Panc1 (cell line): ENCODE data around the gene SUPT5H. TPM values are rescaled to one million over a fixed set of nuclear protein-coding genes. Genes with fewer than 3 reads are reported as not detected.

Experiments used
- ATAC-seq: fragments of 200-7000 bp; cut with Tn5 transposase; 2 replicates; pipeline ENCODE4 v1.9.1; 2020; ENCODE audit warnings: mild to moderate bottlenecking, moderate library complexity
- BruUV-seq: library from RNA; stranded (reverse); fragments of 400-500 nt; replicated peaks from 2 replicates; lab custom pipeline; 2021; lab: Mats Ljungman, UMichigan
- CTCF ChIA-PET: fragments of 300-600 bp; sonication (Branson Sonifier 250); formaldehyde crosslinking; loops from one replicate; lab custom pipeline; 2022; ENCODE audit warnings: antibody characterized with exemption; lab: Charles Lee
- POLR2A ChIA-PET: fragments of 300-600 bp; sonication (Branson Sonifier 250); formaldehyde crosslinking; loops from one replicate; lab custom pipeline; 2022; ENCODE audit warnings: antibody characterized with exemption; lab: Charles Lee
- DNase-seq: peaks from one replicate; pipeline ENCODE4 v3.0.0-alpha.2; 2010; ENCODE audit warnings: low read depth, low spot score
- H3K27ac ChIP-seq: 2 replicates; pipeline ENCODE4 v1.5.1; 2011; ENCODE audit warnings: mild to moderate bottlenecking, low read length, inconsistent platforms
- H3K27me3 ChIP-seq: fragments of 200-500 bp; sonication (Bioruptor generic); 2 replicates; pipeline ENCODE4 v1.6.0; 2014; ENCODE audit warnings: low read length, inconsistent platforms; ENCODE audit not compliant: control insufficient read depth, insufficient read depth
- H3K36me3 ChIP-seq: fragments of 200-500 bp; sonication (Bioruptor generic); 2 replicates; pipeline ENCODE4 v1.5.1; 2014; ENCODE audit warnings: inconsistent platforms, mild to moderate bottlenecking, low read length, moderate library complexity; ENCODE audit not compliant: control insufficient read depth, insufficient read depth
- H3K4me1 ChIP-seq: 2 replicates; pipeline ENCODE4 v1.5.1; 2011; ENCODE audit warnings: inconsistent platforms, mild to moderate bottlenecking, low read length, moderate library complexity; ENCODE audit not compliant: control insufficient read depth, insufficient read depth
- H3K4me3 ChIP-seq, 2 experiments: 2 replicates each; pipeline ENCODE4 v1.5.1; 2011 to 2012; ENCODE audit warnings: low read depth in 2 of 2, low read length in 2 of 2, mild to moderate bottlenecking in 2 of 2, inconsistent platforms in 1 of 2, moderate library complexity in 1 of 2
- H3K9me3 ChIP-seq: fragments of 200-500 bp; sonication (Bioruptor generic); 2 replicates; pipeline ENCODE4 v1.5.1; 2014; ENCODE audit warnings: low read depth, mild to moderate bottlenecking, inconsistent platforms, low read length, moderate library complexity; ENCODE audit not compliant: control insufficient read depth, insufficient read depth
- POLR2AphosphoS5 ChIP-seq: IDR thresholded peaks from 2 replicates; pipeline ENCODE4 v1.6.1; 2012; ENCODE audit warnings: mild to moderate bottlenecking, low read depth, low read length, moderate library complexity
- SIN3A ChIP-seq: IDR thresholded peaks from 2 replicates; pipeline ENCODE4 v1.6.1; 2012; ENCODE audit warnings: low read depth, mild to moderate bottlenecking, low read length, moderate library complexity, borderline replicate concordance; ENCODE audit not compliant: insufficient read depth
- TCF7L2 ChIP-seq: IDR thresholded peaks from 2 replicates; pipeline ENCODE4 v1.6.1; 2011; ENCODE audit warnings: mild to moderate bottlenecking, low read depth, low read length, inconsistent platforms
- in situ Hi-C: cut with HindIII; loops from 2 replicates; pipeline ENCODE4 v1.10.0; 2016; ENCODE audit warnings: low sequenced_read_pairs, low pct_unique_long_range_greater_than_20kb
- intact Hi-C: fragments of 100-400 bp; cut with micrococcal nuclease; formaldehyde crosslinking; loops from one replicate; pipeline ENCODE4 v1.10.0; 2022; ENCODE audit not compliant: unreplicated experiment
- total RNA-seq: library from RNA; stranded (reverse); gene quantifications from one replicate; pipeline ENCODE4 v1.2.1, GENCODE V29; 2021; ENCODE audit not compliant: unreplicated experiment
- TF ChIP-seq, protein P1 (sequence below), 2 experiments: IDR thresholded peaks; 2 replicates each; pipeline ENCODE4 v1.6.1; 2011 to 2012; ENCODE audit warnings: low read depth in 2 of 2, control low read depth in 1 of 2, low read length in 1 of 2, mild to moderate bottlenecking in 1 of 2, moderate library complexity in 1 of 2; ENCODE audit not compliant: insufficient read depth in 1 of 2
- TF ChIP-seq, protein P2 (sequence below): fragments of 450-650 bp; IDR thresholded peaks from 2 replicates; pipeline ENCODE4 v1.5.1; 2017; ENCODE audit warnings: mild to moderate bottlenecking

SUPT5H gene
- total RNA-seq, 1 experiment from 2014 or later = 1,614 TPM

DNA sequence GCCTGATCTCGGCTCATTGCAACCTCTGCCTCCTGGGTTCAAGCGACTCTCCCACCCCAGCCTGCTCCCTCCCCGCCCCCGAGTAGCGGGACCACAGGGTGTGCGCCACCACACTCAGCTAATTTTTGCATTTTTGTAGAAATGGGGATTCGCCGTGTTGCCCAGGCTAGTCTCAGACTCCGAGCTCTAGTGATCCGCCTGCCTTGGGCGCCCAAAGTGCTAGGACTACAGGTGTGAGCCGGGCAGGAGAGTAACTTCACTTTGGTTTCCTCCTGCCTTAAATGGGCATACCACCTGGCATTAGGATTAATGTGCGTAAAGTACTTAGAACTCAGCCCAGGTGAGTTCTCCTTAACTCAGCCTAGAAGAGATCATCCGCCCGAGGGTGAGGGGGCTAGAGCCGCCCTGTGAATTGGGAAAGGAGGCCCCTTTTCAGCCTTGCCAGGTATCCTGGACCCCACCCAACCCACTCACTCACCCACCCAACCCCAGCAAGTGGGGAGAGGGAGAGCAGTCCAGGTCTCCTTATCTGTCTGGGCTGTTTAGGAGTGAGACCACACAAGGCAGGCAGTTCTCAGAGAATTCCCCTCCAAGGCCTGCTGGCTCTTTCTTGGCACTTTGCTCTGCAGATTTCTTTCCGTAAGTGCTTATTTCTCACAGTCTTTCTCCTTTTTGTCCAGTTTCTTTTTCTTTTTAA, 40.0 kb upstream of the SUPT5H start:
- Histone ChIP-seq H3K27ac (peak overlapping the region; percentile 90), H3K36me3 (peaks cover 7% of the 10 kb centered on the region), H3K27me3 (no peaks in the 10 kb centered on the region), H3K4me1 (peaks cover 76% of the 10 kb centered on the region), H3K9me3 (no peaks in the 10 kb centered on the region), H3K4me3 (peak overlapping the region in 1 of 2 experiments; percentile 55; a peak in 2 of 4 replicates)
- in situ Hi-C loops = no loop called here
- no peak for ATAC-seq
- ChIA-PET CTCF (interaction anchor here (0.6 to 4.6 kb wide), 6 partner anchors 8 to 475 kb away, joined by 3 to 144 read pairs (median 4); partner anchors contain the start of genes MRPS12 and SARS2), POLR2A (interaction anchor here (0.5 to 15.7 kb wide), 23 partner anchors 8 to 881 kb away, joined by 3 to 524 read pairs (median 6); partner anchors contain the start of genes GMFG, MED29, PAF1 and RPS16)
- intact Hi-C loops = no loop called here
- TF ChIP-seq, protein P1, sequence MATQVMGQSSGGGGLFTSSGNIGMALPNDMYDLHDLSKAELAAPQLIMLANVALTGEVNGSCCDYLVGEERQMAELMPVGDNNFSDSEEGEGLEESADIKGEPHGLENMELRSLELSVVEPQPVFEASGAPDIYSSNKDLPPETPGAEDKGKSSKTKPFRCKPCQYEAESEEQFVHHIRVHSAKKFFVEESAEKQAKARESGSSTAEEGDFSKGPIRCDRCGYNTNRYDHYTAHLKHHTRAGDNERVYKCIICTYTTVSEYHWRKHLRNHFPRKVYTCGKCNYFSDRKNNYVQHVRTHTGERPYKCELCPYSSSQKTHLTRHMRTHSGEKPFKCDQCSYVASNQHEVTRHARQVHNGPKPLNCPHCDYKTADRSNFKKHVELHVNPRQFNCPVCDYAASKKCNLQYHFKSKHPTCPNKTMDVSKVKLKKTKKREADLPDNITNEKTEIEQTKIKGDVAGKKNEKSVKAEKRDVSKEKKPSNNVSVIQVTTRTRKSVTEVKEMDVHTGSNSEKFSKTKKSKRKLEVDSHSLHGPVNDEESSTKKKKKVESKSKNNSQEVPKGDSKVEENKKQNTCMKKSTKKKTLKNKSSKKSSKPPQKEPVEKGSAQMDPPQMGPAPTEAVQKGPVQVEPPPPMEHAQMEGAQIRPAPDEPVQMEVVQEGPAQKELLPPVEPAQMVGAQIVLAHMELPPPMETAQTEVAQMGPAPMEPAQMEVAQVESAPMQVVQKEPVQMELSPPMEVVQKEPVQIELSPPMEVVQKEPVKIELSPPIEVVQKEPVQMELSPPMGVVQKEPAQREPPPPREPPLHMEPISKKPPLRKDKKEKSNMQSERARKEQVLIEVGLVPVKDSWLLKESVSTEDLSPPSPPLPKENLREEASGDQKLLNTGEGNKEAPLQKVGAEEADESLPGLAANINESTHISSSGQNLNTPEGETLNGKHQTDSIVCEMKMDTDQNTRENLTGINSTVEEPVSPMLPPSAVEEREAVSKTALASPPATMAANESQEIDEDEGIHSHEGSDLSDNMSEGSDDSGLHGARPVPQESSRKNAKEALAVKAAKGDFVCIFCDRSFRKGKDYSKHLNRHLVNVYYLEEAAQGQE (IDR thresholded peaks at IDR 0.05; ENCODE audit: insufficient read depth in 1 of 2, low read depth in 2 of 2, low read length in 1 of 2) = no peak
- TF ChIP-seq SIN3A (no peak), POLR2AphosphoS5 (no peak), TCF7L2 (no peak)
- TF ChIP-seq, protein P2, sequence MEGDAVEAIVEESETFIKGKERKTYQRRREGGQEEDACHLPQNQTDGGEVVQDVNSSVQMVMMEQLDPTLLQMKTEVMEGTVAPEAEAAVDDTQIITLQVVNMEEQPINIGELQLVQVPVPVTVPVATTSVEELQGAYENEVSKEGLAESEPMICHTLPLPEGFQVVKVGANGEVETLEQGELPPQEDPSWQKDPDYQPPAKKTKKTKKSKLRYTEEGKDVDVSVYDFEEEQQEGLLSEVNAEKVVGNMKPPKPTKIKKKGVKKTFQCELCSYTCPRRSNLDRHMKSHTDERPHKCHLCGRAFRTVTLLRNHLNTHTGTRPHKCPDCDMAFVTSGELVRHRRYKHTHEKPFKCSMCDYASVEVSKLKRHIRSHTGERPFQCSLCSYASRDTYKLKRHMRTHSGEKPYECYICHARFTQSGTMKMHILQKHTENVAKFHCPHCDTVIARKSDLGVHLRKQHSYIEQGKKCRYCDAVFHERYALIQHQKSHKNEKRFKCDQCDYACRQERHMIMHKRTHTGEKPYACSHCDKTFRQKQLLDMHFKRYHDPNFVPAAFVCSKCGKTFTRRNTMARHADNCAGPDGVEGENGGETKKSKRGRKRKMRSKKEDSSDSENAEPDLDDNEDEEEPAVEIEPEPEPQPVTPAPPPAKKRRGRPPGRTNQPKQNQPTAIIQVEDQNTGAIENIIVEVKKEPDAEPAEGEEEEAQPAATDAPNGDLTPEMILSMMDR = no peak
- no peak for DNase-seq
- BruUV-seq = no TSS peak

DNA sequence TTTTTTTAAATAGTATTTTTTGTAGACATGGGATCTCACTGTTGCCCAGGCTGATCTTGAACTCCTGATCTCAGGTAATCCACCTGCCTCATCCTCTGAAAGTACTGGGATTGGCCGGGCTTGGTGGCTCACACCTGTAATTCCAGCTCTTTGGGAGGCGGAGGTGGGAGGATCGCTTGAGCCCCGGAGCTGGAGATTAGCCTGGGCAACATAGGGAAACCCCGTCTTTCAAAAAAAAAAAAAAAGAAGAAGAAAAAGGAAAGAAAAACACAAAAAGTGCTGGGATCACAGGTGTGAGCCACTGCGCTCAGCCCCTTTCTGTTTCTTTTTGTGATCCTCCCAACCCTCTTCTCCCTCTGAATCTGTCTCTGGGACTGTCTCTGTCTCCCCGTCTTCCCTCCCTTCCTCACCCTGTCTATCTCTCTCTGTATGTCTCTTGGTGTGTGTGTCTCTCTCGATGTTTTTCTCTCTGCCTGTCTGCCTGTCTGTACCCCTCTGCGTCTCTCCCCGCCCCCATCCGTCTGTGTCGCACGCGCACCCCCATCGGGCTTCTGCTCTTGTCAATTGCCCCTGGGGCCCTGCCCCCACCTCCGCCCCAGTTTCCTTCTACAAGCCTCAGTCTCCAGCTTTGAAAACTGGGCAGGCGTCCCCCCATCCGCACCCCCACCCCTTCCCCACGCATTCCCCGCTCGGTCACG, 39.3 kb upstream of the SUPT5H start:
- peak; percentile 94 for DNase-seq
- Histone ChIP-seq H3K27me3 (no peaks in the 10 kb centered on the region), H3K4me3 (peak overlapping the region; percentile 42 to 55), H3K36me3 (peaks cover 7% of the 10 kb centered on the region), H3K4me1 (peaks cover 76% of the 10 kb centered on the region), H3K27ac (peak overlapping the region; percentile 90), H3K9me3 (no peaks in the 10 kb centered on the region)
- intact Hi-C loops (no loop called here), in situ Hi-C loops (no loop called here)
- ATAC-seq = peak; percentile 0
- TSS peak; percentile 35 for BruUV-seq
- POLR2A ChIA-PET = interaction anchor here (0.5 to 15.7 kb wide), 26 partner anchors 9 to 772 kb away, joined by 3 to 524 read pairs (median 6); partner anchors contain the start of genes DYRK1B, MED29, PAF1 and RPS16
- TF ChIP-seq POLR2AphosphoS5 (no peak), SIN3A (no peak), TCF7L2 (no peak)
- TF ChIP-seq, protein P1 (IDR thresholded peaks at IDR 0.05; ENCODE audit: insufficient read depth in 1 of 2, low read depth in 2 of 2, low read length in 1 of 2) = no peak
- TF ChIP-seq, protein P2 = no peak
- CTCF ChIA-PET = interaction anchor here (0.6 to 4.6 kb wide), 10 partner anchors 9 to 475 kb away, joined by 3 to 144 read pairs (median 4); partner anchors contain the start of genes MED29, MRPS12, PAF1 and RPS16
